Measurements from ENCODE around the gene TTLL11.

TTLL11 gene

DNA sequence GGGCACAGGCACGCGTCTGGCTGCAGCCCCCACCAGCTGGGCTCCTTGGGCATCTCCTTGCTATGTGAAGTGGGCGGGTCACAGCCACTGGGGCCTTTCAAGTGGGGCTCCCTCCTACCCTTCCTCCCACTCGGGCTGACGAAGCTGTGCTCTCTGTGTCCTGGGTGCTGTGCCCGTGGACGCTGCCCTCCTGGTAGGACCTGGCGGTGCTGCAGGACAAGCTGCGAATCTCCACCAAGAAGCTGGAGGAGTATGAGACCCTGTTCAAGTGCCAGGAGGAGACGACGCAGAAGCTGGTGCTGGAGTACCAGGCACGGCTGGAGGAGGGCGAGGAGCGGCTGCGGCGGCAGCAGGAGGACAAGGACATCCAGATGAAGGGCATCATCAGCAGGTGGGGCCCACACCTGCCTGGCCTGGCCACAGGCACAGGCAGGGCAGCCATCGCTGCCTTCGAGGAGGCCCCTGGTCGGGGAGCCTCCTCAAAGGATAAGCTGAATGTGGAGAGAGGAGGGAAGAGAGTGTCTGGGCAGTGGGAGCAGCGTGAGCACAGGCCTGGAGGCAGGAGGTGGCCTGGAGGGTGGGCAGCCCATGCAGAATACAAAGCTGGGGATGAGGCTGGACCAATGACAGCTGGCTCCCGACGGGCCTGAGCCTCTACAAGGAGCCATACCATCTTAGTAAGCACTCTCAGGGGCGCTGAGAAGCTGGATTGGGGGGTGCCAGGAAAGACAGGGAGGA, 316.9 kb downstream of the TTLL11 start:
- Histone ChIP-seq H3K9me2 (replicated peaks; ENCODE audit: control insufficient read depth, low read length) (no peaks in the 10 kb centered on the region), H3K36me3 (ENCODE audit: control insufficient read depth, low read length) (no peaks in the 10 kb centered on the region)

DNA sequence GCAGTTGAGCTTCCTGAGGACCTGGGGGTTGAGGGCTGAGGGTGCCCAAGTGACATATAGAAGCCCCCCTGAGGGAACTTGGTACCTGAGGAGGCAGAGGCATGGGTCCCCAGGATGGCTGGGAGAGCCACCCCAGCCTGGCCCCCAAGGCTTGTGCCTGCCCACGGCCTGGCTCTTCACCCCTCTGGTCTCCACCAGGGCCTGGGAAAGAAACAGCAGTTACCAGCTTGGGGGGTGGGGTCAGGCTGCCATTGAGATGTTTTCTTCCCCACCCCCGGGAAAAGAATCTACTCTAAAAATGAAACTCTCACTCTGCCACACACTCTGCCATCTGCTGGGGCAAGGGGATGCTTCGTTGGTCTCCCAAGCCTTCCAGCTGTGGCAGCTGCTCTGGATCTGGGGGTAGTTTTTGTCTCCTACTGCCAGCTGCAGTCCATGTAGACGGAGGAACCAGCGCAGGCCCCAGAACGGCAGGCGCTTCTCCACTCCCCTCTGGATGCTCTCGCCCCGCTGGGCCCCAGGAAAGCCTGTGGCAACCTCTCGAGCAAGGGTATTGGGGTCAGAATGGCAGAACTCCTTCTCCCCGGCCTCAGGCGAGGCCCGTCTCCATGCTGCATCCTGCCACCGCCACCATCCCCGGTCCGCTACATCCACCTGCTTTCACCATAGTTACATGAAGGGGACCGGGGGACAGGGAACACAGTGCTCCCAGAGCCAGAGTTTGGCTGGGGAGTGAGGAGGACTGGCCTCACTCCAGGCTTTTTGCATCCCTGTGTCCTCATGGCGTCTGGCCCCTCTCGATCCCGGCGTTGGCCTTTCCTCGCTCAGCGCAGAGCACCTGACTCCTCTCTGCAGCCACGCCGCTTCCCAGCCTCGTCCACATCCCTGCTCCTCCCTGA, 318.1 kb downstream of the TTLL11 start:
- Histone ChIP-seq H3K4me1 (ENCODE audit: control insufficient read depth, low read length) (no peaks in the 10 kb centered on the region), H3K4me2 (ENCODE audit: low read length) (no peak overlapping the region), H3K4me3 (ENCODE audit: low read length) (no peak overlapping the region), H3K79me2 (ENCODE audit: control insufficient read depth, low read length) (no peaks in the 10 kb centered on the region), H3K36me3 (ENCODE audit: control insufficient read depth, low read length) (no peaks in the 10 kb centered on the region), H3K27ac (ENCODE audit: low read depth, low read length) (no peak overlapping the region), H4K20me1 (ENCODE audit: control insufficient read depth, insufficient read depth, low read depth, low read length) (no peaks in the 10 kb centered on the region), H3K9me2 (replicated peaks; ENCODE audit: control insufficient read depth, low read length) (no peaks in the 10 kb centered on the region), H3K9me3 (ENCODE audit: control insufficient read depth, insufficient read depth, low read length) (0 out of 2 replicates have a peak, but pooled peaks cover 4% of the 10 kb centered on the region), H3F3A (ENCODE audit: control insufficient read depth, insufficient read depth) (no peaks in the 10 kb centered on the region), H3K27me3 (ENCODE audit: control insufficient read depth, low read length) (no peaks in the 10 kb centered on the region)
- no peak for TF ChIP-seq EZH2phosphoT487 (IDR thresholded peaks at IDR 0.05; ENCODE audit: borderline replicate concordance, low read length)
- TF ChIP-seq, protein P1, sequence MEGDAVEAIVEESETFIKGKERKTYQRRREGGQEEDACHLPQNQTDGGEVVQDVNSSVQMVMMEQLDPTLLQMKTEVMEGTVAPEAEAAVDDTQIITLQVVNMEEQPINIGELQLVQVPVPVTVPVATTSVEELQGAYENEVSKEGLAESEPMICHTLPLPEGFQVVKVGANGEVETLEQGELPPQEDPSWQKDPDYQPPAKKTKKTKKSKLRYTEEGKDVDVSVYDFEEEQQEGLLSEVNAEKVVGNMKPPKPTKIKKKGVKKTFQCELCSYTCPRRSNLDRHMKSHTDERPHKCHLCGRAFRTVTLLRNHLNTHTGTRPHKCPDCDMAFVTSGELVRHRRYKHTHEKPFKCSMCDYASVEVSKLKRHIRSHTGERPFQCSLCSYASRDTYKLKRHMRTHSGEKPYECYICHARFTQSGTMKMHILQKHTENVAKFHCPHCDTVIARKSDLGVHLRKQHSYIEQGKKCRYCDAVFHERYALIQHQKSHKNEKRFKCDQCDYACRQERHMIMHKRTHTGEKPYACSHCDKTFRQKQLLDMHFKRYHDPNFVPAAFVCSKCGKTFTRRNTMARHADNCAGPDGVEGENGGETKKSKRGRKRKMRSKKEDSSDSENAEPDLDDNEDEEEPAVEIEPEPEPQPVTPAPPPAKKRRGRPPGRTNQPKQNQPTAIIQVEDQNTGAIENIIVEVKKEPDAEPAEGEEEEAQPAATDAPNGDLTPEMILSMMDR (IDR thresholded peaks at IDR 0.05; ENCODE audit: low read depth, low read length, poor library complexity, severe bottlenecking), result no peak

More for the DNA sequence above, 316.9 kb downstream of the TTLL11 start:
- Histone ChIP-seq H3K4me3 (ENCODE audit: low read length) (no peak overlapping the region), H3K9me3 (ENCODE audit: control insufficient read depth, insufficient read depth, low read length) (0 out of 2 replicates have a peak, but pooled peaks cover 4% of the 10 kb centered on the region), H4K20me1 (ENCODE audit: control insufficient read depth, insufficient read depth, low read depth, low read length) (no peaks in the 10 kb centered on the region), H3K27me3 (ENCODE audit: control insufficient read depth, low read length) (no peaks in the 10 kb centered on the region), H3K4me1 (ENCODE audit: control insufficient read depth, low read length) (no peaks in the 10 kb centered on the region), H3K27ac (ENCODE audit: low read depth, low read length) (no peak overlapping the region), H3K4me2 (ENCODE audit: low read length) (no peak overlapping the region), H3K79me2 (ENCODE audit: control insufficient read depth, low read length) (no peaks in the 10 kb centered on the region), H3F3A (ENCODE audit: control insufficient read depth, insufficient read depth) (no peaks in the 10 kb centered on the region)
- TF ChIP-seq, protein P1 (IDR thresholded peaks at IDR 0.05; ENCODE audit: low read depth, low read length, poor library complexity, severe bottlenecking), result no peak
- TF ChIP-seq EZH2phosphoT487 (IDR thresholded peaks at IDR 0.05; ENCODE audit: borderline replicate concordance, low read length), result no peak

DNA sequence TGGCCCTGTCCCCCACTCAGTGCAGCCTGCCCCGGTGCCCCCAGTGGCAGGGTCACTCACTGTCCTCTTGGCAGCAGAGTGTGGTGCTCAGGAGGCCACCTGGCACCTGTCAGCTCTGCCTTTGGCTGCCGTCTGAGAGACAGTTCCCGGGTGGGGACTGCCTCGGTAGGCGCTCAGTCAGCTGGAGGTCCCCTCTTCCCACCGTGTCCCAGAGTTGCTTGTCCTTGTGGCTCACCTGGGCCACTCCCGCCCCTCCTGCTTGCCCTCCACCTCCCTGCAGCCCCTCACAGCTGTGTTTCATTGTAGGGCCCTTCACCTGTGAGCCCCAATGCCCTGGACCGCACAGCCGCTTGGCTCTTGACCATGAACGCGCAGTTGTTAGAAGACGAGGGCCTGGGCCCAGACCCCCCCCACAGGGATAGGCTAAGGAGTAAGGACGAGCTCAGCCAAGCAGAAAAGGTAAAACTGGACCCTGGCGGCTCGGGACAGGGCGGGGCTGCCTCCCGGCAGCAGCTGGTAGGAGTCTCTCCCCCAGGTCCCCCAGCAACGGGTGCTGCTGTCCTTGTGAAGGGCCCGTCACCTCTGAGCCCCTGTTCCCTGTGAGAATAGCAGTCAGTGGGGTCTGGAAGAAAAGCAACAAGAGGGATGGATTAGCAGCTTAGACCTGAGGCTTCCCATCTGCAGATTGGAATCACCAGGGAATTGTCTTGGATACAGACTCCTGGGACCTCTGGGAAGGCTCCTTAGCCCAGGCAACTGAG, 319.0 kb downstream of the TTLL11 start:
- H3K79me2 ChIP-seq (ENCODE audit: control insufficient read depth, low read length), result no peaks in the 10 kb centered on the region
- no peaks in the 10 kb centered on the region for H3K4me1 ChIP-seq (ENCODE audit: control insufficient read depth, low read length)
- no peaks in the 10 kb centered on the region for H3K9me2 ChIP-seq (replicated peaks; ENCODE audit: control insufficient read depth, low read length)
- H3K27me3 ChIP-seq (ENCODE audit: control insufficient read depth, low read length), result no peaks in the 10 kb centered on the region
- no peaks in the 10 kb centered on the region for H3K36me3 ChIP-seq (ENCODE audit: control insufficient read depth, low read length)
- 0 out of 2 replicates have a peak, but pooled peaks cover 4% of the 10 kb centered on the region for H3K9me3 ChIP-seq (ENCODE audit: control insufficient read depth, insufficient read depth, low read length)
- no peak overlapping the region for H3K4me3 ChIP-seq (ENCODE audit: low read length)
- no peak overlapping the region for H3K4me2 ChIP-seq (ENCODE audit: low read length)
- TF ChIP-seq, protein P1 (IDR thresholded peaks at IDR 0.05; ENCODE audit: low read depth, low read length, poor library complexity, severe bottlenecking), result no peak
- TF ChIP-seq EZH2phosphoT487 (IDR thresholded peaks at IDR 0.05; ENCODE audit: borderline replicate concordance, low read length), result no peak
- H3F3A ChIP-seq (ENCODE audit: control insufficient read depth, insufficient read depth), result no peaks in the 10 kb centered on the region
- H4K20me1 ChIP-seq (ENCODE audit: control insufficient read depth, insufficient read depth, low read depth, low read length), result no peaks in the 10 kb centered on the region
- H3K27ac ChIP-seq (ENCODE audit: low read depth, low read length), result no peak overlapping the region

Data from DOHH2 (cell line).